SK-N-SH (cell line): ENCODE results near the gene TRNT1. TPM values are rescaled to one million over a fixed set of nuclear protein-coding genes. Genes with fewer than 3 reads are reported as not detected.

Source experiments
- CTCF ChIA-PET: fragments of 300-600, 350-600 bp; formaldehyde crosslinking; extraction: SDS; loops from one replicate; lab custom pipeline; 2021; lab: Yijun Ruan, JAX
- POLR2A ChIA-PET: fragments of 350-600 bp; sonication (Branson Sonifier 250); formaldehyde crosslinking; extraction: SDS; loops from one replicate; lab custom pipeline; 2020; ENCODE audit warnings: antibody characterized with exemption, inconsistent platforms; lab: Yijun Ruan, JAX
- DNase-seq: peaks from one replicate; pipeline ENCODE4 v3.0.0; 2012
- H2AFZ ChIP-seq: fragments of 200-600 bp; sonication (generic); 2 replicates; pipeline ENCODE4 v1.8.1; 2016; ENCODE audit warnings: antibody characterized with exemption, mild to moderate bottlenecking, low read depth
- H3F3A ChIP-seq: fragments of 200-600 bp; sonication (generic); replicated peaks from 2 replicates; pipeline ENCODE3; 2016; ENCODE audit warnings: antibody characterized with exemption, mild to moderate bottlenecking; ENCODE audit not compliant: insufficient read depth
- H3K27ac ChIP-seq, 2 experiments: fragments of 200-500 bp in 1 of 2; fragments of 200-600 bp in 1 of 2; sonication (Bioruptor generic) in 1 of 2; sonication (generic), shearing (Covaris generic) in 1 of 2; 2 replicates each; pipeline versions ENCODE4 v1.5.1 to v1.6.1; 2014 to 2016; ENCODE audit warnings: low read depth in 2 of 2, inconsistent platforms in 1 of 2, low read length in 1 of 2, mild to moderate bottlenecking in 1 of 2, mixed read lengths in 1 of 2
- H3K27me3 ChIP-seq: fragments of 200-600 bp; sonication (generic), shearing (Covaris generic); 2 replicates; pipeline ENCODE4 v1.6.1; 2016; ENCODE audit warnings: mixed run types; ENCODE audit not compliant: insufficient read depth
- H3K36me3 ChIP-seq, 2 experiments: fragments of 200-500 bp in 1 of 2; fragments of 200-600 bp in 1 of 2; sonication (Bioruptor generic) in 1 of 2; sonication (generic) in 1 of 2; replicated peaks in 1 of 2; 2 replicates each; pipeline versions ENCODE3 to v1.5.1; 2014 to 2016; ENCODE audit warnings: low read length in 1 of 2, mild to moderate bottlenecking in 1 of 2; ENCODE audit not compliant: insufficient read depth in 2 of 2, control insufficient read depth in 1 of 2
- H3K4me1 ChIP-seq, 2 experiments: fragments of 200-500 bp in 1 of 2; fragments of 200-600 bp in 1 of 2; sonication (Bioruptor generic) in 1 of 2; sonication (generic), shearing (Covaris generic) in 1 of 2; 2 replicates each; pipeline versions ENCODE4 v1.5.1 to v1.6.1; 2014 to 2016; ENCODE audit warnings: low read depth in 1 of 2, low read length in 1 of 2, mixed run types in 1 of 2; ENCODE audit not compliant: insufficient read depth in 2 of 2, control insufficient read depth in 1 of 2
- H3K4me2 ChIP-seq: fragments of 200-600 bp; sonication (generic), shearing (Covaris generic); 2 replicates; pipeline ENCODE4 v1.6.1; 2017; ENCODE audit warnings: mixed run types
- H3K4me3 ChIP-seq, 2 experiments: fragments of 200-500 bp in 1 of 2; fragments of 200-600 bp in 1 of 2; sonication (Bioruptor generic) in 1 of 2; sonication (generic), shearing (Covaris generic) in 1 of 2; 2 replicates each; pipeline versions ENCODE4 v1.5.1 to v1.8.1; 2014 to 2016; ENCODE audit warnings: low read depth in 2 of 2, inconsistent platforms in 1 of 2, low read length in 1 of 2, mild to moderate bottlenecking in 1 of 2, mixed read lengths in 1 of 2, moderate library complexity in 1 of 2
- H3K79me2 ChIP-seq: fragments of 200-600 bp; sonication (generic); 2 replicates; pipeline ENCODE4 v1.8.1; 2017; ENCODE audit warnings: mild to moderate bottlenecking; ENCODE audit not compliant: insufficient read depth
- H3K9ac ChIP-seq: fragments of 200-600 bp; sonication (generic); 2 replicates; pipeline ENCODE4 v1.6.1; 2017; ENCODE audit warnings: mixed run types
- H3K9me2 ChIP-seq: fragments of 200-600 bp; sonication (generic); 2 replicates; pipeline ENCODE4 v1.6.1; 2017; ENCODE audit warnings: mixed run types
- H3K9me3 ChIP-seq: fragments of 200-600 bp; sonication (generic); 2 replicates; pipeline ENCODE4 v1.6.1; 2017; ENCODE audit warnings: mixed run types, mild to moderate bottlenecking, moderate library complexity
- H4K20me1 ChIP-seq: fragments of 200-600 bp; sonication (generic); 2 replicates; pipeline ENCODE4 v1.6.1; 2017; ENCODE audit warnings: mild to moderate bottlenecking, mixed run types; ENCODE audit not compliant: insufficient read depth
- CHD2 ChIP-seq: fragments of 150-350 bp; IDR thresholded peaks from 2 replicates; pipeline ENCODE4 v1.6.1; 2018; ENCODE audit warnings: low read length; ENCODE audit not compliant: partially characterized antibody
- ELF1 ChIP-seq: IDR thresholded peaks from 2 replicates; pipeline ENCODE4 v1.4.0; 2012
- EP300 ChIP-seq, 2 experiments: IDR thresholded peaks; 2 replicates each; pipeline versions ENCODE4 v1.4.0 to v1.6.1; 2012; ENCODE audit warnings: borderline replicate concordance in 1 of 2, low read depth in 1 of 2, low read length in 1 of 2
- FOSL2 ChIP-seq: IDR thresholded peaks from 2 replicates; pipeline ENCODE4 v1.4.0; 2012; ENCODE audit warnings: low read depth, mild to moderate bottlenecking, moderate library complexity, borderline replicate concordance
- FOXJ3 ChIP-seq: sonication (generic); formaldehyde crosslinking; IDR thresholded peaks from 2 replicates; pipeline ENCODE4 v1.5.1; 2020; ENCODE audit warnings: mild to moderate bottlenecking, missing genetic modification reagents
- GABPA ChIP-seq: IDR thresholded peaks from 2 replicates; pipeline ENCODE4 v1.4.0; 2012; ENCODE audit warnings: low read depth, mild to moderate bottlenecking
- GATA2 ChIP-seq: sonication (generic); formaldehyde crosslinking; IDR thresholded peaks from 2 replicates; pipeline ENCODE4 v1.5.0; 2020; ENCODE audit warnings: mild to moderate bottlenecking, missing genetic modification reagents
- MEF2A ChIP-seq: IDR thresholded peaks from 2 replicates; pipeline ENCODE4 v1.4.0; 2012; ENCODE audit warnings: low read depth, borderline replicate concordance
- NFIC ChIP-seq: IDR thresholded peaks from 2 replicates; pipeline ENCODE4 v1.4.0; 2012; ENCODE audit warnings: borderline replicate concordance
- POLR2AphosphoS5 ChIP-seq: IDR thresholded peaks from 2 replicates; pipeline ENCODE4 v1.6.1; 2012; ENCODE audit warnings: low read depth, low read length
- RAD21 ChIP-seq: IDR thresholded peaks from 2 replicates; pipeline ENCODE4 v1.6.1; 2012; ENCODE audit warnings: mild to moderate bottlenecking, low read length
- RXRA ChIP-seq: IDR thresholded peaks from 2 replicates; pipeline ENCODE4 v1.4.0; 2012; ENCODE audit warnings: low read depth, mild to moderate bottlenecking, borderline replicate concordance
- TEAD4 ChIP-seq: IDR thresholded peaks from 2 replicates; pipeline ENCODE4 v1.4.0; 2012; ENCODE audit warnings: mild to moderate bottlenecking, borderline replicate concordance; ENCODE audit not compliant: insufficient read depth
- YY1 ChIP-seq: IDR thresholded peaks from 2 replicates; pipeline ENCODE4 v1.4.0; 2012; ENCODE audit warnings: low read depth, mild to moderate bottlenecking
- WGBS: methylation state at CpG from one replicate; pipeline ENCODE4 v1.1.6; 2017; ENCODE audit warnings: low lambda C conversion rate; 5-methylcytosine and 5-hydroxymethylcytosine counted together
- polyA plus RNA-seq, 3 experiments: library from polyadenylated mRNA; depleted of rRNA; stranded (reverse); fragments of >200 nt; gene quantifications; 2 replicates each; pipeline ENCODE4 v1.2.3, GENCODE V29; 2012
- TF ChIP-seq, protein P1 (sequence below): IDR thresholded peaks from 2 replicates; pipeline ENCODE4; 2012
- TF ChIP-seq, protein P2 (sequence below): fragments of 150-350 bp; IDR thresholded peaks from 2 replicates; pipeline ENCODE4 v1.6.1; 2016; ENCODE audit warnings: mild to moderate bottlenecking, low read depth, low read length
- TF ChIP-seq, protein P3 (sequence below): IDR thresholded peaks from 2 replicates; pipeline ENCODE4 v1.6.1; 2012; ENCODE audit warnings: mild to moderate bottlenecking, low read depth, low read length, moderate library complexity

The TRNT1 gene
- polyA plus RNA-seq, 1 of the 3 experiments (the other 2 are of a cell fraction): 7.4 TPM

DNA sequence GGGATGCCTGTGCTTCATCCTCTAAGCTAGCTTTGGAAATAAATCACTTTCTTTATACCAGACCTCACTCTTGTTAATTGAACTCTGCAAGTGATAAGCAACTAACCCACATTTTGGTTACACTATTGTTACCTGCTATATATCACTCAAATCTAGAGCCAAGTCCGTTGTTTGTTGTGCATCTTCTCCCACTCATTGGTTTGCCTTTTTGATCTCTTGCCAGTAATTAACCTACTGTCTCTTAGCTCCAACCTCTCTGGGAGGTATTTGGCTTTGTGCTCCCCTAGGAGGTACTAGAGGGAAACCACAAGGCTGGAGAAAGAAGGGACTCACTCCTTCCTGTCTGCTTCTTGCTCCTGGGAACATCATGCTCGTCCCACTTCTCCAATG lies 65.5 kb downstream of the TRNT1 start:
- POLR2A ChIA-PET: no interaction called here
- no peaks in the 10 kb centered on the region for H3K36me3 ChIP-seq
- DNase-seq: no peak
- H3K79me2 ChIP-seq: no peaks in the 10 kb centered on the region
- no peak overlapping the region for H2AFZ ChIP-seq
- 11% methylated on average over 2 of the region's 2 CpGs for WGBS
- H3K9me2 ChIP-seq: no peaks in the 10 kb centered on the region
- no peaks in the 10 kb centered on the region for H3K9me3 ChIP-seq
- CTCF ChIA-PET: interaction anchor here (1.2 to 5.7 kb wide), 5 partner anchors 8 to 1099 kb away, joined by 3 to 30 read pairs (median 4); partner anchors contain the start of gene CRBN
- no peak overlapping the region for H3K4me2 ChIP-seq
- peaks cover 0 to 10% of the 10 kb centered on the region in 2 experiments; a peak in 2 of 4 replicates for H3K4me1 ChIP-seq
- H3K9ac ChIP-seq: no peak overlapping the region
- TF ChIP-seq, protein P1, sequence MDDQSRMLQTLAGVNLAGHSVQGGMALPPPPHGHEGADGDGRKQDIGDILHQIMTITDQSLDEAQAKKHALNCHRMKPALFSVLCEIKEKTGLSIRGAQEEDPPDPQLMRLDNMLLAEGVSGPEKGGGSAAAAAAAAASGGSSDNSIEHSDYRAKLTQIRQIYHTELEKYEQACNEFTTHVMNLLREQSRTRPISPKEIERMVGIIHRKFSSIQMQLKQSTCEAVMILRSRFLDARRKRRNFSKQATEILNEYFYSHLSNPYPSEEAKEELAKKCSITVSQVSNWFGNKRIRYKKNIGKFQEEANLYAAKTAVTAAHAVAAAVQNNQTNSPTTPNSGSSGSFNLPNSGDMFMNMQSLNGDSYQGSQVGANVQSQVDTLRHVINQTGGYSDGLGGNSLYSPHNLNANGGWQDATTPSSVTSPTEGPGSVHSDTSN: no peak
- TF ChIP-seq YY1 (no peak), CHD2 (no peak), RXRA (no peak), FOSL2 (no peak), FOXJ3 (CRISPR knock-in tag) (no peak), MEF2A (no peak), POLR2AphosphoS5 (no peak), TEAD4 (no peak), NFIC (no peak), EP300 (IDR thresholded peaks at IDR 0.05; ENCODE audit: borderline replicate concordance in 1 of 2, low read depth in 1 of 2, low read length in 1 of 2) (no peak), ELF1 (no peak), GABPA (no peak), RAD21 (no peak), GATA2 (CRISPR knock-in tag) (no peak)
- TF ChIP-seq, protein P2, sequence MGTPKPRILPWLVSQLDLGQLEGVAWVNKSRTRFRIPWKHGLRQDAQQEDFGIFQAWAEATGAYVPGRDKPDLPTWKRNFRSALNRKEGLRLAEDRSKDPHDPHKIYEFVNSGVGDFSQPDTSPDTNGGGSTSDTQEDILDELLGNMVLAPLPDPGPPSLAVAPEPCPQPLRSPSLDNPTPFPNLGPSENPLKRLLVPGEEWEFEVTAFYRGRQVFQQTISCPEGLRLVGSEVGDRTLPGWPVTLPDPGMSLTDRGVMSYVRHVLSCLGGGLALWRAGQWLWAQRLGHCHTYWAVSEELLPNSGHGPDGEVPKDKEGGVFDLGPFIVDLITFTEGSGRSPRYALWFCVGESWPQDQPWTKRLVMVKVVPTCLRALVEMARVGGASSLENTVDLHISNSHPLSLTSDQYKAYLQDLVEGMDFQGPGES: no peak
- TF ChIP-seq, protein P3, sequence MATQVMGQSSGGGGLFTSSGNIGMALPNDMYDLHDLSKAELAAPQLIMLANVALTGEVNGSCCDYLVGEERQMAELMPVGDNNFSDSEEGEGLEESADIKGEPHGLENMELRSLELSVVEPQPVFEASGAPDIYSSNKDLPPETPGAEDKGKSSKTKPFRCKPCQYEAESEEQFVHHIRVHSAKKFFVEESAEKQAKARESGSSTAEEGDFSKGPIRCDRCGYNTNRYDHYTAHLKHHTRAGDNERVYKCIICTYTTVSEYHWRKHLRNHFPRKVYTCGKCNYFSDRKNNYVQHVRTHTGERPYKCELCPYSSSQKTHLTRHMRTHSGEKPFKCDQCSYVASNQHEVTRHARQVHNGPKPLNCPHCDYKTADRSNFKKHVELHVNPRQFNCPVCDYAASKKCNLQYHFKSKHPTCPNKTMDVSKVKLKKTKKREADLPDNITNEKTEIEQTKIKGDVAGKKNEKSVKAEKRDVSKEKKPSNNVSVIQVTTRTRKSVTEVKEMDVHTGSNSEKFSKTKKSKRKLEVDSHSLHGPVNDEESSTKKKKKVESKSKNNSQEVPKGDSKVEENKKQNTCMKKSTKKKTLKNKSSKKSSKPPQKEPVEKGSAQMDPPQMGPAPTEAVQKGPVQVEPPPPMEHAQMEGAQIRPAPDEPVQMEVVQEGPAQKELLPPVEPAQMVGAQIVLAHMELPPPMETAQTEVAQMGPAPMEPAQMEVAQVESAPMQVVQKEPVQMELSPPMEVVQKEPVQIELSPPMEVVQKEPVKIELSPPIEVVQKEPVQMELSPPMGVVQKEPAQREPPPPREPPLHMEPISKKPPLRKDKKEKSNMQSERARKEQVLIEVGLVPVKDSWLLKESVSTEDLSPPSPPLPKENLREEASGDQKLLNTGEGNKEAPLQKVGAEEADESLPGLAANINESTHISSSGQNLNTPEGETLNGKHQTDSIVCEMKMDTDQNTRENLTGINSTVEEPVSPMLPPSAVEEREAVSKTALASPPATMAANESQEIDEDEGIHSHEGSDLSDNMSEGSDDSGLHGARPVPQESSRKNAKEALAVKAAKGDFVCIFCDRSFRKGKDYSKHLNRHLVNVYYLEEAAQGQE: no peak
- H3K27ac ChIP-seq: no peak overlapping the region
- H3K27me3 ChIP-seq: no peaks in the 10 kb centered on the region; the same call in 1 of the 2 replicates
- no peaks in the 10 kb centered on the region for H4K20me1 ChIP-seq
- no peak overlapping the region for H3K4me3 ChIP-seq
- no peaks in the 10 kb centered on the region for H3F3A ChIP-seq
